Right cardiac atrium (tissue), 5 donors: ENCODE data around the gene HAUS6. TPM values are rescaled to one million over a fixed set of nuclear protein-coding genes. Genes with fewer than 3 reads are reported as not detected.
A peak's percentile ranks its signal among the peaks of the same experiment; 100 is the strongest.

Source experiments
- ATAC-seq, 2 donors: fragments of 200-7000 bp; cut with Tn5 transposase; one replicate each; pipeline versions ENCODE4 v1.8.0 to v1.9.1; 2020; ENCODE audit warnings: moderate library complexity in 2 of 2, mild to moderate bottlenecking in 1 of 2
- DNase-seq, 3 donors: peaks; one replicate each; pipeline ENCODE4 v3.0.0-alpha.2; 2020
- H3K27ac ChIP-seq: one replicate; pipeline ENCODE4 v1.5.1; 2013; ENCODE audit warnings: mild to moderate bottlenecking, low read length, control low read depth, moderate library complexity
- H3K27me3 ChIP-seq: one replicate; pipeline ENCODE4 v1.6.1; 2013; ENCODE audit not compliant: control insufficient read depth, insufficient read depth
- H3K4me1 ChIP-seq: one replicate; pipeline ENCODE4 v1.6.1; 2013; ENCODE audit warnings: low read length; ENCODE audit not compliant: control insufficient read depth, insufficient read depth
- H3K4me3 ChIP-seq: one replicate; pipeline ENCODE4 v1.5.1; 2013; ENCODE audit warnings: low read length, control low read depth
- H3K9me3 ChIP-seq: one replicate; pipeline ENCODE4 v1.6.1; 2013; ENCODE audit warnings: low read length; ENCODE audit not compliant: control insufficient read depth
- WGBS: extraction: QIAGEN DNeasy Blood & Tissue Kit; methylation state at CpG from one replicate; pipeline ENCODE4 v1.1.7; 2013; 5-methylcytosine and 5-hydroxymethylcytosine counted together
- intact Hi-C, 4 donors: fragments of 100-400 bp; cut with DNase I; formaldehyde crosslinking; loops; one replicate each; pipeline versions ENCODE4 v1.11.0 to v1.14.0; 2022 to 2023
- polyA plus RNA-seq: library from polyadenylated mRNA; stranded (reverse); fragments of 200-250 nt; gene quantifications from one replicate; pipeline ENCODE4 v1.2.3, GENCODE V29; 2013
- total RNA-seq, 4 donors: library from RNA; stranded (reverse); fragmentation: NEBNext Ultra II Directional; extraction: Animal tissue kit (Norgen Biotek cat#: 25700); gene quantifications; one replicate each; pipeline ENCODE4 v1.2.1, GENCODE V29; 2021
- donor health status: healthy with polysubstance abuse.
- donor health status: DM: no; HTN: yes; CAD: no.
- donor health status: DM: no; HTN: no; CAD: no.
- donor health status: DM: no; HTN: yes; CAD: no; lungs with severe emphysema.
- donor health status: DM: yes; HTN: yes; CAD: no.

HAUS6 gene
- total and polyA plus RNA-seq, 5 donors = 2.8 to 9.2 (median 6.6) TPM

- no peak overlapping the region for H3K4me3 ChIP-seq
- 70% methylated on average over 3 of the region's 3 CpGs for WGBS
- no peak overlapping the region for H3K27ac ChIP-seq
- no peaks in the 10 kb centered on the region for H3K27me3 ChIP-seq
- H3K9me3 ChIP-seq = no peaks in the 10 kb centered on the region
- intact Hi-C loops = no loop called here
- no peak for ATAC-seq
- DNase-seq = no peak
- H3K4me1 ChIP-seq = no peaks in the 10 kb centered on the region
These were observed 33.4 kb upstream of the HAUS6 start for GRCh38 chr9:19136129-19136528.

DNA sequence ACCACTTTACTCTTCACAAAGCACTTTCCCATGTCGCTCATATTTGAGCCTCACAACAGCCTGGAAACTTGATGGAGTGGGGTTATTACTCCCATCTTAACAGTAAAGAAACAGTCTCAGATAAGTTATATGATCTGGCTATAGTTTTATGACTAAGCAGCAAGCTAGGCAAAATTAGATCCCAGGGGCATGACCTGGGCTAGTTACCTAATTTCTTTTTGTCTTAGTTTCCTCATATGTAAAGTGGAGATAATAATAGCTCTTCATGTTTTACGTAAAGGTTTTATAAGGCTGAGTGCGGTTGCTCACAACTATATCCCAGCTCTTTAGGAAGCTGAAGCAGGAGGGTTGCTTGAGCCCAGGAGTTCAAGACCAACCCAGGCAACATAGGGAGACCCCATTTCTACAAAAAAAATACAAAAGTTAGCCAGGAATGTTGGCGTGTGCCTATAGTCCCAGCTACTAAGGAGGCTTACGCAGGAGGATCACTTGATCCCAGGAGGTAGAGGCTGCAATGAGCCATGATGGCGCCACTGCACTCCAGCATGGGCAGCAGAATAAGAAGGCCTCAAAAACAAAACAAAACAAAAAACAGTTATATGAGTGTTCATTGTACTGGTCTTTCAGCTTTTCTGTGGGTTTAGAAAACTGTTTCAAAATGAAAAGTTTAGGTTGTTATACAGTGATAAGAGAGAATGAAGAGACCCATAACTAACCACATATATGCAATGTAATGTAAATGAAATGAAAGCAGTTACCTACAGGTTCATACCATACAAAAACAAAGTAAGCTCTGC, 31.0 kb upstream of the HAUS6 start:
- intact Hi-C loops = no loop called here
- no peak overlapping the region for H3K27ac ChIP-seq
- H3K9me3 ChIP-seq = no peaks in the 10 kb centered on the region
- DNase-seq = no peak
- H3K4me1 ChIP-seq = no peaks in the 10 kb centered on the region
- no peak overlapping the region for H3K4me3 ChIP-seq
- no peaks in the 10 kb centered on the region for H3K27me3 ChIP-seq
- 93% methylated on average over 6 of the region's 6 CpGs for WGBS
- ATAC-seq = no peak

DNA sequence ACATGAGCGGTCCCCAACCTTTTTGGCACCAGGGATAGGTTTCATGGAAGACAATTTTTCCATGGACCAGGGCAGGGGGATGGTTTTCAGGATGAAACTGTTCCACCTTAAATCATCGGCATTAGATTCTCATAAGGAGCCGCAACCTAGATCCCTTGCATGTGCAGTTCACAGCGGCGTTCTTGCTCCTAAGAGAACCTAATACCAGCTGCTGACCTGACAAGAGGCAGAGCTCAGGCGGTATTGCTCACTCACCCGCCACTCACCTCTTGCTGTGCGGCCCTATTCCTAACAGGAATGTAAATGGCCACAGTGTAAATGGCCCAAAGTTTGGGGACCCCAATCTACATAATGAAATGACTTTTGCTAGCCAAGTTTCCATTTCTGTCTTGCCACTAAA, 27.7 kb upstream of the HAUS6 start:
- Histone ChIP-seq H3K27ac (no peak overlapping the region), H3K27me3 (no peaks in the 10 kb centered on the region), H3K9me3 (no peaks in the 10 kb centered on the region), H3K4me1 (peaks cover under 1% of the 10 kb centered on the region), H3K4me3 (no peak overlapping the region)
- no peak for ATAC-seq
- no peak for DNase-seq
- 83% methylated on average over 8 of the region's 8 CpGs for WGBS
- intact Hi-C loops = no loop called here

GRCh38 chr9:19127871-19128500, 25.3 kb upstream of the HAUS6 start:
- Histone ChIP-seq H3K4me1 (peaks cover 6% of the 10 kb centered on the region), H3K27me3 (no peaks in the 10 kb centered on the region), H3K27ac (peak overlapping the region; percentile 92), H3K9me3 (no peaks in the 10 kb centered on the region), H3K4me3 (peak overlapping the region; percentile 81)
- intact Hi-C loops = loop anchor here in 2 of 4 donors (5.0 to 10.0 kb wide), 2 partner anchors 34 to 47 kb away; no protein-coding TSS in a partner anchor
- DNase-seq = peak; percentile 57 to 80 (median 73)
- peak; percentile 15 to 27 for ATAC-seq
- 2% methylated on average over 40 of the region's 40 CpGs for WGBS

GRCh38 chr9:19124430-19124793, 21.7 kb upstream of the HAUS6 start:
- Histone ChIP-seq H3K27ac (peak overlapping the region; percentile 86), H3K4me1 (peaks cover 10% of the 10 kb centered on the region), H3K4me3 (peak overlapping the region; percentile 81), H3K9me3 (no peaks in the 10 kb centered on the region), H3K27me3 (no peaks in the 10 kb centered on the region)
- DNase-seq (no peak), ATAC-seq (no peak)
- intact Hi-C loops = loop anchor here in 1 of 4 donors (10.0 kb wide), 1 partner anchor 50 kb away; no protein-coding TSS in a partner anchor

GRCh38 chr9:19122490-19123042, 19.9 kb upstream of the HAUS6 start:
- Histone ChIP-seq H3K9me3 (no peaks in the 10 kb centered on the region), H3K4me3 (no peak overlapping the region), H3K4me1 (peaks cover 10% of the 10 kb centered on the region), H3K27ac (no peak overlapping the region), H3K27me3 (no peaks in the 10 kb centered on the region)
- 92% methylated on average over 3 of the region's 3 CpGs for WGBS
- intact Hi-C loops = loop anchor here in 1 of 4 donors (10.0 kb wide), 1 partner anchor 52 kb away; no protein-coding TSS in a partner anchor
- DNase-seq (no peak), ATAC-seq (no peak)

DNA sequence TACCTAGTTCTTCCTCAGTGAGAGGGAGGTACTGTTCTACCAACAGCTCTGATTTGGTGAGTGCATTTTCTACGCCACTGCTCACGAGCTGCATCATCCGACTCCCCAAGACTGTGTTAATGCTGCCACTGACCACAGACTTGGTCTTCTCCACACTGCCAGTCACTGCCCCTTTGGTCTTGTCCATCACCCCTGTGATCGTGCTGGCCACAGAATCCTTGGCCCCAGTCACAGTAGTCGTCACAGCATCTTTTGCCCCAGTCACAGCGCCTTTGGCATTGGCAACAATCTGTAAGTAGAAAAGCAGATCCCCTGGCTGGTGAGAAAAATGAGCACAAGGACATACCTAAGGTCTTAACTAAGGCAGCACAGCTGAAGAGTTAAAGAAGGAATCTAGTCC, 18.2 kb upstream of the HAUS6 start:
- no peaks in the 10 kb centered on the region for H3K9me3 ChIP-seq
- no peaks in the 10 kb centered on the region for H3K27me3 ChIP-seq
- intact Hi-C loops = loop anchor here in 1 of 4 donors (10.0 kb wide), 1 partner anchor 54 kb away; no protein-coding TSS in a partner anchor
- H3K4me1 ChIP-seq = peaks cover 10% of the 10 kb centered on the region
- H3K27ac ChIP-seq = peak overlapping the region; percentile 17
- 96% methylated on average over 6 of the region's 6 CpGs for WGBS
- H3K4me3 ChIP-seq = no peak overlapping the region
- DNase-seq (no peak), ATAC-seq (no peak)

DNA sequence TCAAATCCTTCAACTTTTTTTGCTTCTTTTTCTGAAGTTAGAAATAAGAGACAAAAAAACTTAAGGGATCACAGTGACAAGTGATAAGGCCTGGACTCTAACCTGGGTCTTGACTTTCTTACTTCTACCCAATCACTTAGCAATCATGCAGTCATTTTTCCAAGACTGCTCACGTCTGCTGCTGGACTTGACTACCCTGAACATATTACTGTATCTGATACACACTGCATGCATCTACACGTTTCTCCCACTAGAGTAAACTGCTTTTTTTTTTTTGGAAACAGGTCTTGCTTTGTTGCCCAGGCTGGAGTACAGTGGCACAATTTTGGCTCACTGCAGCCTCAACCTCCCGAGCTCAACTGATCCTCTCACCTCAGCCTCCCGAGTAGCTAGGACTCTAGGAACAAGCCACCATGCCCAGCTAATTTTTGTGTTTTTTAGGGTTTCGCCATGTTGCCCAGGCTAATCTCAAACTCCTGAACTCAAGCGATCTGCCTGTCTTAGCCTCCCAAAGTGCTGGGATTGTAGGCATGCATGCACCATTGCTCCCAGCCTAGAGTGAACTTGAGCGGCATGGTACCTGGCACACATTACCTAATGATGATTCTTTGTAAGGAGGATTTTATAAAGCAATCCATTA, 17.2 kb upstream of the HAUS6 start:
- Histone ChIP-seq H3K4me3 (no peak overlapping the region), H3K9me3 (no peaks in the 10 kb centered on the region), H3K27ac (no peak overlapping the region), H3K27me3 (no peaks in the 10 kb centered on the region), H3K4me1 (peaks cover 6% of the 10 kb centered on the region)
- ATAC-seq (no peak), DNase-seq (no peak)
- 88% methylated on average over 7 of the region's 7 CpGs for WGBS
- intact Hi-C loops = loop anchor here in 3 of 4 donors (5.0 to 10.0 kb wide), 3 partner anchors 52 to 335 kb away; no protein-coding TSS in a partner anchor

DNA sequence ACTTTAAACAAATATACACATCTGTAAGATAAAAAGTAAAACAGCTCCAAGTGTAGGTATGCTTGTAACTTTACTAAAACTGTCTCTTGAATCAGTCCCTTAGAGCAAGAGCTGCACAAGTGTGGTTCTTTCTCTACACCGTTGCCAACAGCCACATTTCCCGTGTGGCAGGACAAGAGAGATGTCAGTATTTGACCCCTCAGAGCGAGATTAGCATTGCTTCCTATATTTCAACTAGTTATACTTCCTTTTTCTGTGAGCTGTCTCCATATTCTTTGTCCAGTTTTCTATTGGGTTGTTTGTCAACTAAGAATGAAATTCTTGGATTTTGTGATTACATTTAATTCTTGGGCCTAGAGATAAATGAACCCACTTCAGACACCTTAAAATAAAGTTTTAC, 16.5 kb upstream of the HAUS6 start:
- Histone ChIP-seq H3K27ac (peak overlapping the region; percentile 72), H3K4me1 (peaks cover 6% of the 10 kb centered on the region)

DNA sequence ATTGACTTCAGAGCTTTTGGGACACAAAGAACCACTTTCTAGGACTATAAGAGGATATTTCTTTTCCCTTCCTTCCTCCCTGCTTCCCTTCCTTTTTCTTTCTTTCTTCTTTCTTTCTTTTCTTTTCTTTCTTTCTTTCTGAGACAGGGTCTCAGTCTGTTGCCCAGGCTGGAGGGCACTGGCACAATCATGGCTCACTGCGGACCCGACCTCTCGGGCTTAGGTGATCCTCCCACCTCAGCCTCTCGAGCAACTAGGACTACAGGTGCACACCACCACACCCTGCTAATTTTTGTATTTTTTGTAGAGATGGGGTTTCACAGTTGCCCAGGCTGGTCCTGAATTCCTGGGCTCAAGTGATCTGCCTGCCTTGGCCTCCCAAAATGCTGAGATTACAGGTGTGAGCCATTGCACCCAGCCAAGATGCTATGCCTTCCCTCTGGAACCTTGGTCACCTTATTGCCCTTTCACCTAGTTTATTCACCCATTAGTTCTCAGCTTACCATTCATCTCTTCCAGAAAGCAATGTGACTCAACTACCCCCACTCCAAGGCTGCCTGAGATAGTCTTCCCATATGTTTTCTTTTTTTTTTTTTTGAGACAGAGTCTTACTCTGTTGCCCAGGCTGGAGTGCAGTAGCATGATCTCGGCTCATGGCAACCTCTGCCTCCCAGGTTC, 14.5 kb upstream of the HAUS6 start:
- intact Hi-C loops = loop anchor here in 2 of 4 donors (5.0 to 10.0 kb wide), 2 partner anchors 55 to 338 kb away; no protein-coding TSS in a partner anchor
- no peak for ATAC-seq
- Histone ChIP-seq H3K27ac (peak overlapping the region; percentile 8), H3K4me3 (no peak overlapping the region), H3K4me1 (peaks cover 4% of the 10 kb centered on the region), H3K9me3 (no peaks in the 10 kb centered on the region), H3K27me3 (no peaks in the 10 kb centered on the region)
- no peak for DNase-seq
- 95% methylated on average over 5 of the region's 5 CpGs for WGBS

More for the DNA sequence above, 16.5 kb upstream of the HAUS6 start:
- intact Hi-C loops = loop anchor here in 2 of 4 donors (5.0 to 10.0 kb wide), 2 partner anchors 53 to 336 kb away; no protein-coding TSS in a partner anchor
- no peak for ATAC-seq
- no peak overlapping the region for H3K4me3 ChIP-seq
- no peaks in the 10 kb centered on the region for H3K9me3 ChIP-seq
- no peaks in the 10 kb centered on the region for H3K27me3 ChIP-seq
- no peak for DNase-seq
- 49% methylated on average over 3 of the region's 3 CpGs for WGBS
